Islet precursor cell (in vitro differentiated cells): ENCODE measurements around the gene PRSS36.
"Not testable (repeated sequence)": the region's sequence is repeated elsewhere in the genome, so short reads cannot be mapped to it uniquely, and the experiment has no call there.

ENCODE experiments used
- DNase-seq: peaks from one replicate; pipeline ENCODE4 v3.0.0-alpha.2; 2018

Gene PRSS36

DNA sequence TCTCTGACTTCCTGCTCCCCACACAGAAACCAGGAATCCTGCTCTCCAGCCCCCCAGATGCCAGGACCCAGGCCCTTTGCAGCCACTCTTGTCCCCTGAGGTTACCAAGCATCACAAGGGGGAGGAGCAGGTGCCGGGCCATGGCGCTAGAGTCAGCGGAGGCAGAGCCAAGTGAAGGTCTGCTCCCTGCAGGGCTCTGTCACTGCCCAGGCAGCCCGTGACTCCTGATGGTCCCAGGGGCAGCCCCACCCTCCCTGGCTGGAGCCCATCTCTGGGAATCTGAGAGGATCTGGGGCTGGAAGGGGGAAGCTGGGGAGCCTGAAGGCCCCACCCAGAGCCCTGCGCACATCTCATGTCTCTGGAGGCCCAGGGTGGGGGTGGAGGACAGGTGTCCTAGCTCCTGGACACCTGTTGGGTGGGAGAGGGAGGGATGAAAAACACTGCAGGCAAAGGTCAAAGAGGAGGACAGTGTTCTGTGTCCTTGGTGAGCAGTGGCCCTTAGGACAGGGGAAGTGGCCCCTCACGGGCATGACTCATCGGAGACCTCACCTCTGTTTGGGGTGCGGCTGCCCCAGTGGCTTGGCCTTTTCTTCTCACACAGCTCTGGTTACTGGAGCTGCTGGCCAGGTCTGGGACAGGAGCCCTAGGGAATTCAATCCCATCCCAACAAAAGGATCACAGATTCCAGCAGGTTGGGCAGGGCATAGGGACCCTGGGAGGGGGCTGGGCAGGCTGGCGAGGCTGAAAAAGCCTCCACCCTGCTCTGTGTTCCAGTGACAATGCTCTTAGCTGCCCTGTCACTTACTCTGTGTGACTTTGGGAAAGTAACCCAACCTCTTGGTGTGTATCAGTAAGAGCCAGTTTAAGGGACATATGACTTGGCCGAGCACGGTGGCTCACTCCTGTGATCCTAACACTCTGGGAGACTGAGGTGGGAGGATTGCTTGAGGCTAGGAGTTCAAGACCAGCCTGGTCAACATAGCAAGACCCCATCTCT is at the start of gene PRSS36:
Gene PRSS36 (minus strand): TSS at position 173 of the 997 bp plus-strand sequence. CDS start 31 bp downstream, at position 142.
- peak; percentile 54 for DNase-seq

GRCh38 chr16:31199430-31200041 is 49.7 kb upstream of the PRSS36 start:
- no peak for DNase-seq

DNA sequence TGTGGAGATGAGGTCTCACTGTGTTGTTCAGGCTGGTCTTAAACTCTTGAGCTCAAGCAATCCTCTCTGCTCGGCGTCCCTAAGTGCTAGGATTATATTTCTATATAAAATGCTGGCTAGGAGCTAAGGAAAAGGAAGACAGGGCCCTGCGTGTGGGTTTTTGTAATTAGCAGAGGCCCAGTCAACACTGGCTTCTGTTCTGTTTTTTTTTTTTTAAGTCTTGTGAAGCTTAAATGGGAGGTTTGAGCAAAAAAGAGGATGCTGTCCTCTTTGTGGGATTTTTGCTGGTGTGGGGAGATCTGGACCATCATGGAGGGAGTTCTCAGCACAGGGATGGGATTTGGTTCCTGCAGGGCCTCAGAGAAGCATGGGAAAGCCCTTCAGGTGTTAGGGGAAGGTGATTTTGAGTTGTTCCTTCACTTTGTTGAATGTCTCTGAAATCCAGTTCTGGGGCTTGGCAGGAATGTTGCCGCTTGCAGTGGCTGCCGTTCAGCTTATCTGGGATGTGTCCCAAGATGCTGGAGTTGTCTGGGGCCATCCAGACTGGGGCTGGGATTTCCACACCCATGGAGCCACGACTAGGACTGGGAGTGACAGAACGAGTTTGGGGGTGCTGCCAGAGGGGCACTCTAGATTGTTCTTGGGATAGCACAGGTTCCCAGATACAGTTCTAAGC is 48.5 kb upstream of the PRSS36 start:
- no peak for DNase-seq

GRCh38 chr16:31196324-31197088 is 46.6 kb upstream of the PRSS36 start:
- DNase-seq = no peak

GRCh38 chr16:31195861-31196260 is 46.0 kb upstream of the PRSS36 start:
- DNase-seq = not testable (repeated sequence)

DNA sequence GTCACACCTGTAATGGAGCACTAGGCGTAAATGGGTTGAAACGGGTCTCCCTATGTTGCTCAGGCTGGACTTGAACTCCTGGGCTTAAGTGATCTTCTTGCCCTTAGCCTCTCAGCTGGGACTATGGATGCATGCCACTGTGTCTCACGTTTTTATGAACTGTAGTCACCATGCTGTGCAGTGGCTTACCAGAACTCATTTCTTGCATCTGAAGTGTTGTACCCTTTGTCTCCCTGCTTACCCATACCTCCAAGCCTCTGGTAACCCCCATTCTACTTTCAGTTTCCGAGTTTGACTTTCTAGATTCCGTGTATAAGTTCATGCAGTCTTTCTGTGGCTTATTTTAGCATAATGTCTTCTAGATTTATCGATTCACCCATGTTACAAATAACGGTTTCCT is 45.0 kb upstream of the PRSS36 start:
- DNase-seq = no peak

DNA sequence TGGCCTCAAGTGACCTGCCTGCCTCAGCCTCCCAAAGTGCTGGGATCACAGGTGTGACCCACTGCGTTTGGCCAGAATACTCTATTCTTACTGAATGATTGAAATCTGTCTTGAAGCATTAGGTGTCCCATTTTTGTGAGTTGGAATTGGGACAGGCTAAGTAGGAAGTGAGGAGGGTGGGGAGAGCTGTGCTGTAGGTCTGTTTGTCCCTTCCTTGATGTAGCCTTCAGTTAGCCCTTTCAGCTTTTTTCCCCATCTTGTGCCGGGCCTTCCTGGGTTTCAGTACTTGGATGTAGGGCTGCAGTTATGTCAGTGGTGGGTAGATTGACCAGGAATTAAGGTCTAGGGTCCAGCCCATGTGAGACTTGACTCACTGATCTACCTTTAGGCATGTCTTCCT is 44.0 kb upstream of the PRSS36 start:
- DNase-seq = no peak

GRCh38 chr16:31192856-31193642 is 43.2 kb upstream of the PRSS36 start:
- no peak for DNase-seq

DNA sequence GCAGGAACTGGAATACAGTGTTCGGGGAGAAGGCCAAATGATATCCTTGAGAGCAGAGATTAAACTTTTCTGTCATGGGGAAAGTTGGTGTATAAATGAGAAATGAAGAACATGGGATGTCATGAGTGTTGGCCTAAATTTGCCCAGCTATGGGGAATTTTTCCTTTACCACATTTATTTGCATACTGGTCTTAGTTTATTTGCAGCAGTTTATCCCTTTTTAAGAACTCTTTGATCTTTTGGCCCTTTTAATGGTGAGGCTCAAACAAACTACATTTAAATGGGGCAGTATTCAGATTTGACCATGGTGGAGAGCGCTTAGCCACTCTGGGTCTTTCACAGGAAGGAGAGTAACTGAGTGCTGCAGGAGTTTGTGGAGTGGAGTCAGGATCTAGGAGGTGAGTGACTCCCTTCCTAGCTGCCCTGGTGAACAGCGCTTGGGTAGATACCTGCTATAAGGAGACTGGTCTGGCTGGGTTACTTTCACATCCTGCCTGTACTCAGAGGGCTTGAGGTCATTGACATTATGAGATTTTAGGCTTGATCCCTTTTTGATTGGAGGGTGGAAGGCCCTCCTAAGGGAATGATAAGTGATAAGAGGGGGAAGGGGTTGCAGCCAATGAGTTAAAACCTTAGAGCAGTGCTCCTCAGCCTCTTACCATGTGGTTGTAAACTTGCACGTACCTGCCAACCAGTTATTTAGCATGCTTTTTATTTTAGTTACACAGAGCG is 42.0 kb upstream of the PRSS36 start:
- no peak for DNase-seq

DNA sequence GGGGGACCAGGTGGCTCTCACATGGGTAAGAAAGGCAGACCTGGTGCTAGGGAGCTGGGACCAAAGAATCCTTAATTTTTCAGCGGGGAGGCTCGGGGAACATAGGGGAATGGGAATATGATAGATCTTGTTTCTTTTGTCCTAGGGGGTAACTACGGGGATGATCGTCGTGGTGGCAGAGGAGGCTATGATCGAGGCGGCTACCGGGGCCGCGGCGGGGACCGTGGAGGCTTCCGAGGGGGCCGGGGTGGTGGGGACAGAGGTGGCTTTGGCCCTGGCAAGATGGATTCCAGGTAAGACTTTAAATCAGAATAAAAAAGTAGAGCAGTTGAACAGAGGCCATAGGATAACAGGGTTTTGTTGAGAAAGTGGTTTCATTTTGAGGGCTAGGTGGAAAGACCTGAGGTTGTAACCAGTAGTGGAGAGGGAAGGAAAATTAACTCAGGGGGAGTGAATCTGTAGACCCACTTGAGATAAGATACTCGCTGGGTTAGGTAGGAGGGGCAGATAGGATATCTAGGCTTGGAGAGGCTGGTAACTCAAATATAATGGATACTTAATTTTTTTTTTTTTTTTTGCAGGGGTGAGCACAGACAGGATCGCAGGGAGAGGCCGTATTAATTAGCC is 41.1 kb upstream of the PRSS36 start:
- DNase-seq = no peak

DNA sequence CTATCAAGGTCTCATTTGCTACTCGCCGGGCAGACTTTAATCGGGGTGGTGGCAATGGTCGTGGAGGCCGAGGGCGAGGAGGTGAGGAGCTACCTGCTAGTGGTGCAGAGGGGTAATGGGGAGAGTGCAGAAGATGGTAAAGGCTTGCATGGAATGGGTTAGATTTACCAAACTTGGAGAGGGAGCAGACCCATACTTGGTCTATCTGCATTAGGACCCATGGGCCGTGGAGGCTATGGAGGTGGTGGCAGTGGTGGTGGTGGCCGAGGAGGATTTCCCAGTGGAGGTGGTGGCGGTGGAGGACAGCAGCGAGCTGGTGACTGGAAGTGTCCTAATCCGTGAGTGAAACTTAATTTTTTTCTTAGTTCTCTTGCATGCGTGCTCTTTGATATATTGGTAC is 40.2 kb upstream of the PRSS36 start:
- no peak for DNase-seq

GRCh38 chr16:31189412-31189778 is 39.5 kb upstream of the PRSS36 start:
- DNase-seq = no peak

DNA sequence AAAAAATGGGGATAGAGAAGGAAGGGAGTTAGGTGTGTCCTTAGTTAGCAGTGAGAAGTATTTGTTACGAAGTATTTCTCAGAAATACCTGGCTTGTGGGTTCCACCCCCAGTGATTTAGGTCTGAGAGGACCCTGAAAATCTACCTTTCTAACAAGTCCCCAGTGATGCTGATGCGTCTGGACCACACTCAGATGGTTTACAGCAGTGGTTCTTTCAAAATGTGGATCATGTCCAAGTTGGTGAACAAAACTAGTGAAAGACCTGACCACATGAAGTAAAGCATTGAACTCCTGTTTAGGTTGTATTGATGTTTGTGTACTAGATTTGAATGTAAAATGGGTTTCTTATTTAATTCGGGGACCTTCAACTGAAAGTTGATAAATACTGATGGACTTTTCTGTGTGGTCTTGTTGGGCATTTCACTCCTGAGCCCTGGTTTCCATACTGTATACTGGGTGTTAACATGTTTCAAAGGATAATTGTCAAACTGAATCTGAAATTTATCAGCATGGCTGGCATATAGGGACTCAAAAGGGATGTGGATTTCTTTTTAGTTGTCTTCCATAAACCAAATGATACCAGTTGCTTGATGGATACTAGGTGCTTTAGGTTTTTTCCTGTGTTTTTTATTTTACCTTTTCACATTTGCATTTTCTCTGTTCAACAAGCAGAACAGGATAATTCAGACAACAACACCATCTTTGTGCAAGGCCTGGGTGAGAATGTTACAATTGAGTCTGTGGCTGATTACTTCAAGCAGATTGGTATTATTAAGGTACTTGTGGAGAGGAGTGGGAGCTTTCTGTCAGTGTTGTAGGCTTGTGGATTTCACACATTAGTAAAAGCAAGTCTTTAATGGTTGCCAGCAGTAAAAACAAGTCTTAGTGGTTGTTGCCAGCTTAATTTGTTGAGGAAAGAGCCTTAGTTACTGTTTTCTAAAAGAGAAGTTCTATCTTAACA is 38.9 kb upstream of the PRSS36 start:
- no peak for DNase-seq

GRCh38 chr16:31187808-31188189 is 37.9 kb upstream of the PRSS36 start:
- DNase-seq = no peak

- no peak for DNase-seq
Measured at GRCh38 chr16:31186930-31187807, 37.3 kb upstream of the PRSS36 start.

GRCh38 chr16:31186176-31186575 is 36.3 kb upstream of the PRSS36 start:
- no peak for DNase-seq

DNA sequence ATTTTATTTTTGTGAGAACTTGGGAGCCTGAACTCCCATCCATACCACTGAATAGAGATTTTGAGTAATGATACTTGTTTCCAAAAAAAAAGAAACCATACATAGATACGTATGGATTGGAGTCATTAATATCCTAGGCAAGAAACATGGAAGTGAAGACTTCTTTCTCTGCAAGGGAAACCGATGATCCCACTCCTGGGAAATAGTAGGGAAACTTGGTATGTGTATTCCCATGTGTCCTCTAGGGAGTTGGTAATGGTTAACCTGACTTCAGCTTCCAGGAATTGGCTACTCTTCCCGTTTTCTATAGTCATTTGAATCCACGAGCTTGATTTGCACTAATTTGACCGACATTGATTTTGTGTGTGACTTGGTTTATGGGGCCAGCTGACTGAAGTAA is 35.5 kb upstream of the PRSS36 start:
- DNase-seq = no peak

DNA sequence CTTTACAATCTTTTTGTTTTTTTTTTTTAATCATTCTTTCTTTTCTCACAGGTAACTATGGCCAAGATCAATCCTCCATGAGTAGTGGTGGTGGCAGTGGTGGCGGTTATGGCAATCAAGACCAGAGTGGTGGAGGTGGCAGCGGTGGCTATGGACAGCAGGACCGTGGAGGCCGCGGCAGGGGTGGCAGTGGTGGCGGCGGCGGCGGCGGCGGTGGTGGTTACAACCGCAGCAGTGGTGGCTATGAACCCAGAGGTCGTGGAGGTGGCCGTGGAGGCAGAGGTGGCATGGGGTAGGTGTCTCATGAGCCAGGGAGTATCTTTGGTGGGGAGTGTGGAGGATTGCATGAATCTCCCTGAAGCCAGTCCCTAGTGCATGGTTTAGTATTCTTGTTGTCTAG is 35.0 kb upstream of the PRSS36 start:
- no peak for DNase-seq
